GM23248 (cell line): ENCODE data around the gene PPP1R12A. TPM values are rescaled to one million over a fixed set of nuclear protein-coding genes. Genes with fewer than 3 reads are reported as not detected.

ENCODE experiments used
- DNase-seq: peaks from one replicate; pipeline ENCODE4 v3.0.0-alpha.2; 2015
- H2AFZ ChIP-seq: fragments of 200-600 bp; sonication (generic); 2 replicates; pipeline ENCODE4 v1.6.1; 2016; ENCODE audit warnings: antibody characterized with exemption
- H3F3A ChIP-seq: fragments of 200-600 bp; sonication (generic); 2 replicates; pipeline ENCODE4 v1.6.1; 2016; ENCODE audit warnings: mild to moderate bottlenecking, antibody characterized with exemption, mixed run types; ENCODE audit not compliant: insufficient read depth
- H3K27ac ChIP-seq: fragments of 200-600 bp; sonication (generic); 2 replicates; pipeline ENCODE4 v1.5.1; 2016; ENCODE audit warnings: mild to moderate bottlenecking
- H3K27me3 ChIP-seq: fragments of 200-600 bp; sonication (generic); replicated peaks from 2 replicates; pipeline ENCODE4 v1.6.1; 2016; ENCODE audit warnings: mild to moderate bottlenecking; ENCODE audit not compliant: insufficient read depth
- H3K36me3 ChIP-seq: fragments of 200-600 bp; sonication (generic); 2 replicates; pipeline ENCODE4 v1.6.1; 2016; ENCODE audit warnings: low read depth, mild to moderate bottlenecking
- H3K4me1 ChIP-seq: fragments of 200-600 bp; sonication (generic); 2 replicates; pipeline ENCODE4 v1.6.1; 2016; ENCODE audit warnings: mild to moderate bottlenecking; ENCODE audit not compliant: insufficient read depth
- H3K4me2 ChIP-seq: fragments of 200-600 bp; sonication (generic); one replicate; pipeline ENCODE4 v1.6.1; 2016; ENCODE audit warnings: mild to moderate bottlenecking; ENCODE audit not compliant: unreplicated experiment
- H3K4me3 ChIP-seq: fragments of 200-600 bp; sonication (generic); 2 replicates; pipeline ENCODE4 v1.5.1; 2016; ENCODE audit warnings: mild to moderate bottlenecking
- H3K79me2 ChIP-seq: fragments of 200-600 bp; sonication (generic); 2 replicates; pipeline ENCODE4 v1.6.1; 2016; ENCODE audit warnings: mild to moderate bottlenecking; ENCODE audit not compliant: insufficient read depth
- H3K9ac ChIP-seq: fragments of 200-600 bp; sonication (generic); 2 replicates; pipeline ENCODE4 v1.6.1; 2016; ENCODE audit warnings: mild to moderate bottlenecking
- H3K9me2 ChIP-seq: fragments of 200-600 bp; sonication (generic); 2 replicates; pipeline ENCODE4 v1.6.1; 2016; ENCODE audit warnings: mixed run types, mild to moderate bottlenecking, moderate library complexity; ENCODE audit not compliant: insufficient read depth
- H3K9me3 ChIP-seq: fragments of 200-600 bp; sonication (generic); one replicate; pipeline ENCODE4 v1.6.1; 2017; ENCODE audit warnings: low read depth
- H4K20me1 ChIP-seq: fragments of 200-600 bp; sonication (generic); 2 replicates; pipeline ENCODE4 v1.6.0; 2016; ENCODE audit not compliant: insufficient read depth
- EZH2 ChIP-seq: fragments of 200-600 bp; sonication (generic); IDR thresholded peaks from 2 replicates; pipeline ENCODE4 v1.6.1; 2018; ENCODE audit warnings: antibody characterized with exemption, mild to moderate bottlenecking; ENCODE audit not compliant: insufficient read depth, poor library complexity, severe bottlenecking
- EZH2phosphoT487 ChIP-seq: fragments of 200-600 bp; sonication (generic); IDR thresholded peaks from 2 replicates; pipeline ENCODE4 v1.6.1; 2018; ENCODE audit warnings: antibody characterized with exemption, moderate library complexity, mild to moderate bottlenecking, low read depth; ENCODE audit not compliant: insufficient read depth
- WGBS, 2 experiments: methylation state at CpG; one replicate each; pipeline ENCODE4 v1.1.6; 2015 to 2017; ENCODE audit warnings: low lambda C conversion rate in 2 of 2, low coverage in 1 of 2; ENCODE audit errors: missing lambda C conversion rate in 2 of 2; 5-methylcytosine and 5-hydroxymethylcytosine counted together
- in situ Hi-C: fragments of 300-500 bp; cut with MboI; formaldehyde crosslinking; loops from 2 replicates; pipeline ENCODE4 v1.15.0; 2020
- polyA plus RNA-seq: library from polyadenylated mRNA; unstranded; fragments of >200 nt; fragmentation: Nextera tagmentation; extraction: Ambion mirVana; gene quantifications from 2 replicates; pipeline ENCODE4 v1.2.1, GENCODE V29; 2016
- total RNA-seq: library from RNA; depleted of rRNA; stranded (reverse); fragments of >200 nt; shearing (Covaris generic); gene quantifications from 2 replicates; pipeline ENCODE4 v1.2.3, GENCODE V29; 2014

PPP1R12A gene
- total and polyA plus RNA-seq, 2 experiments from 2014 or later, result 91.1 to 144 TPM

GRCh38 chr12:79841248-79841877 is 93.5 kb downstream of the PPP1R12A start:
- H3K27ac ChIP-seq, result no peak overlapping the region
- peaks cover 7% of the 10 kb centered on the region; the same call in 1 of the 2 replicates for H4K20me1 ChIP-seq
- H3K79me2 ChIP-seq, result peaks cover 100% of the 10 kb centered on the region
- no peak overlapping the region for H3K4me2 ChIP-seq
- TF ChIP-seq EZH2phosphoT487, result no peak
- peaks cover 28% of the 10 kb centered on the region for H3K4me1 ChIP-seq
- H3K4me3 ChIP-seq, result no peak overlapping the region
- no peaks in the 10 kb centered on the region for H3K9me3 ChIP-seq
- H3K9me2 ChIP-seq, result no peaks in the 10 kb centered on the region
- H3K27me3 ChIP-seq, result no peaks in the 10 kb centered on the region
- H3K9ac ChIP-seq, result no peak overlapping the region
- no peak overlapping the region for H2AFZ ChIP-seq
- WGBS, 2 experiments, result 77 to 81% methylated on average over 4 of the region's 4 CpGs
- peaks cover 38% of the 10 kb centered on the region for H3F3A ChIP-seq
- in situ Hi-C loops, result no loop called here
- peaks cover 26% of the 10 kb centered on the region for H3K36me3 ChIP-seq
- no peak for DNase-seq

- 95 to 97% methylated on average over 3 of the region's 3 CpGs for WGBS, 2 experiments
- Histone ChIP-seq H3K4me2 (no peak overlapping the region), H2AFZ (no peak overlapping the region), H3K36me3 (peaks cover 8% of the 10 kb centered on the region), H3K4me1 (peaks cover 22% of the 10 kb centered on the region), H3K9ac (no peak overlapping the region), H3K79me2 (peaks cover 100% of the 10 kb centered on the region), H3K9me2 (no peaks in the 10 kb centered on the region), H3K4me3 (no peak overlapping the region), H3K27me3 (no peaks in the 10 kb centered on the region), H3K9me3 (no peaks in the 10 kb centered on the region), H3K27ac (no peak overlapping the region), H3F3A (peaks cover 23% of the 10 kb centered on the region; the same call in 1 of the 2 replicates), H4K20me1 (no peaks in the 10 kb centered on the region)
- no peak for TF ChIP-seq EZH2
- no peak for TF ChIP-seq EZH2phosphoT487
- in situ Hi-C loops, result no loop called here
- no peak for DNase-seq
These were observed 96.5 kb downstream of the PPP1R12A start for GRCh38 chr12:79838359-79838758.

- in situ Hi-C loops, result no loop called here
- H3K36me3 ChIP-seq, result peaks cover 2% of the 10 kb centered on the region; the same call in 1 of the 2 replicates
- peaks cover 22% of the 10 kb centered on the region for H3K4me1 ChIP-seq
- WGBS, 2 experiments, result 96 to 98% methylated on average over 5 of the region's 5 CpGs
- no peaks in the 10 kb centered on the region for H3K27me3 ChIP-seq
- H3F3A ChIP-seq, result peaks cover 18% of the 10 kb centered on the region; the same call in 1 of the 2 replicates
- no peaks in the 10 kb centered on the region for H3K9me3 ChIP-seq
- H3K9ac ChIP-seq, result no peak overlapping the region
- H3K4me3 ChIP-seq, result no peak overlapping the region
- peaks cover 100% of the 10 kb centered on the region for H3K79me2 ChIP-seq
- H2AFZ ChIP-seq, result no peak overlapping the region
- no peak for TF ChIP-seq EZH2phosphoT487
- TF ChIP-seq EZH2, result no peak
- no peak for DNase-seq
- no peak overlapping the region for H3K27ac ChIP-seq
- no peak overlapping the region for H3K4me2 ChIP-seq
- no peaks in the 10 kb centered on the region for H4K20me1 ChIP-seq
- no peaks in the 10 kb centered on the region for H3K9me2 ChIP-seq
These were observed 97.3 kb downstream of the PPP1R12A start for GRCh38 chr12:79837575-79837974.

- H3K4me2 ChIP-seq, result no peak overlapping the region
- no peak overlapping the region for H3K9ac ChIP-seq
- no peak overlapping the region for H3K4me3 ChIP-seq
- H3K4me1 ChIP-seq, result peaks cover 13% of the 10 kb centered on the region; the same call in 1 of the 2 replicates
- H3K9me3 ChIP-seq, result no peaks in the 10 kb centered on the region
- H4K20me1 ChIP-seq, result no peaks in the 10 kb centered on the region
- no peak for DNase-seq
- no peak overlapping the region for H3K27ac ChIP-seq
- peaks cover 19% of the 10 kb centered on the region; the same call in 1 of the 2 replicates for H3K36me3 ChIP-seq
- no peak for TF ChIP-seq EZH2
- TF ChIP-seq EZH2phosphoT487, result no peak
- peaks cover 100% of the 10 kb centered on the region for H3K79me2 ChIP-seq
- no peaks in the 10 kb centered on the region for H3K27me3 ChIP-seq
- H3F3A ChIP-seq, result 0 out of 2 replicates have a peak, but pooled peaks cover 9% of the 10 kb centered on the region
- 86 to 88% methylated on average over 2 of the region's 2 CpGs for WGBS, 2 experiments
- in situ Hi-C loops, result no loop called here
- no peak overlapping the region for H2AFZ ChIP-seq
- H3K9me2 ChIP-seq, result no peaks in the 10 kb centered on the region
These were observed 99.5 kb downstream of the PPP1R12A start for GRCh38 chr12:79835377-79835843.
